Mucosa of rectum (tissue), 2 donors: ENCODE data around the gene HSD17B11.
A peak's percentile ranks its signal among the peaks of the same experiment; 100 is the strongest.
"Not testable (repeated sequence)": the region's sequence is repeated elsewhere in the genome, so short reads cannot be mapped to it uniquely, and the experiment has no call there.

ENCODE experiments used
- H3K27ac ChIP-seq, 2 donors: one replicate each; pipeline ENCODE4 v1.7.0; 2013; ENCODE audit warnings: inconsistent platforms in 2 of 2, low read depth in 2 of 2, low read length in 2 of 2
- H3K27me3 ChIP-seq, 2 donors: one replicate each; pipeline ENCODE4 v1.7.0; 2013; ENCODE audit warnings: low read length in 2 of 2; ENCODE audit not compliant: control insufficient read depth in 2 of 2, insufficient read depth in 2 of 2
- H3K36me3 ChIP-seq, 2 donors: one replicate each; pipeline ENCODE4 v1.7.0; 2013; ENCODE audit warnings: low read length in 2 of 2; ENCODE audit not compliant: control insufficient read depth in 2 of 2, insufficient read depth in 2 of 2
- H3K4me1 ChIP-seq, 2 donors: one replicate each; pipeline ENCODE4 v1.7.0; 2013; ENCODE audit warnings: low read length in 2 of 2, mild to moderate bottlenecking in 1 of 2; ENCODE audit not compliant: control insufficient read depth in 2 of 2, insufficient read depth in 2 of 2
- H3K4me3 ChIP-seq, 2 donors: one replicate each; pipeline ENCODE4 v1.7.0; 2013; ENCODE audit warnings: low read length in 2 of 2
- H3K9ac ChIP-seq, 2 donors: one replicate each; pipeline ENCODE4 v1.7.0; 2013; ENCODE audit warnings: low read length in 2 of 2, low read depth in 1 of 2, mild to moderate bottlenecking in 1 of 2
- H3K9me3 ChIP-seq, 2 donors: one replicate each; pipeline ENCODE4 v1.7.0; 2013; ENCODE audit warnings: low read length in 2 of 2; ENCODE audit not compliant: control insufficient read depth in 2 of 2
- donor health status: healthy.
- donor health status: Normal muscosa, but diverticular disease.

The HSD17B11 gene

DNA sequence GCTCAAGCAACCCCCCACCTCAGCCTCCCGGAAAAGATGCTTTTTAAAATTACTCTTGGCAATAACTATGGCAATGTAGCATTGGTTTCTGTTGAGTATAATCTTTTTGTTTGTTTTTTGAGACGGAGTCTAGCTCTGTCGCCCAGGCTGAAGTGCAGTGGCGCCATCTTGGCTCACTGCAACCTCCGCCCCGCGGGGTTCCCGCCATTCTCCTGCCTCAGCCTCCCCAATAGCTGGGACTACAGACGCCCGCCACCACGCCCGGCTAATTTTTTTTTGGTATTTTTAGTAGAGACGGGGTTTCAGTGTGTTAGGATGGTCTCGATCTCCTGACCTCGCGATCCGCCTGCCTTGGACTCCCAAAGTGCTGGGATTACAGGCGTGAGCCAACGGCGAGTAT is 933 bp downstream of the HSD17B11 start:
- Histone ChIP-seq H3K4me3 (peak overlapping the region; percentile 84 to 99), H3K4me1 (peaks cover 4 to 15% of the 10 kb centered on the region in 2 donors), H3K27ac (peak overlapping the region; percentile 89 to 95), H3K9ac (peak overlapping the region; percentile 92 to 97)
- H3K36me3 ChIP-seq, H3K27me3 ChIP-seq, H3K9me3 ChIP-seq: not testable (repeated sequence)

DNA sequence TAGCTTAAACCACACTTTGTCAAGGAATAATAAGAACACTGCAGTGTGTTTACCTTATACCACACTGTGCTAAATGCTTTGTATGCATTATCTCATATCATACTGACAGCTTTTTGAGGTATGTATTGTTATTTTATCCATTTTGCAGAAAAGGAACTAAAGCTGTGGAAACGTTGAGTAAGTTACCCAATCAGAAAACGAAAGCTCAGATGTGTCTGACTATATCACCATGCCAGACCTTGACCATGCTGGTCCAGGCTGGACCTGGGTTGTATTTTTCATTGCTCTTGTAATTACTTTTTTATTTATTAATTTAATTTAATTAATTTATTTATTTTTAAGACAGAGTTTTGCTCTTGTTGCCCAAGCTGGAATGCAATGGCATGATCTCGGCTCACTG is 2.1 kb downstream of the HSD17B11 start:
- Histone ChIP-seq H3K4me3 (peak overlapping the region; percentile 84 to 99), H3K4me1 (peaks cover 4 to 17% of the 10 kb centered on the region in 2 donors), H3K27ac (peak overlapping the region in 1 of 2 donors; percentile 25), H3K9ac (peak overlapping the region in 1 of 2 donors; percentile 29), H3K27me3 (no peaks in the 10 kb centered on the region), H3K36me3 (no peaks in the 10 kb centered on the region), H3K9me3 (no peaks in the 10 kb centered on the region)

DNA sequence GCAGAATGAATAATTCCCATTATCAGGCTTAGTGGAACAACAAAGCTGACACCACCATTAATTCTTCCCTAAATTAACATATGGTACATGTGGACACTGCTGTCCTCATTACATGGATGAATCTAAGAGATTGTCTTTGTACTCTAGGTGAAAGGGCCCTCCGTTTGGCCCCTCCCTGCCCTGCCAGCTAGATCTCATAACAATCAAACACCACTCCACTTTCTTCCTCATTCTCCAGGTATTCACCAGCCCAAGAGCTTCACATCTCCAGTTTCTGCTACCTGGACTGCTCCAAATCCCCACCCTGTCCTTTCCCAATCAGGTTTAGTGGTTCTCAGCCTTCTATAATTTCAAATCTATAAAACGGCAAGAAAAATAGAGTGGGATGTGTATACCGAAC is 3.8 kb downstream of the HSD17B11 start:
- H3K4me1 ChIP-seq = peaks cover 4 to 17% of the 10 kb centered on the region in 2 donors
- peaks cover 3 to 10% of the 10 kb centered on the region in 2 donors for H3K36me3 ChIP-seq
- peak overlapping the region in 1 of 2 donors; percentile 9 for H3K9ac ChIP-seq
- H3K27me3 ChIP-seq = no peaks in the 10 kb centered on the region
- peak overlapping the region; percentile 1 to 99 for H3K4me3 ChIP-seq
- H3K9me3 ChIP-seq = no peaks in the 10 kb centered on the region
- peak overlapping the region; percentile 8 to 26 for H3K27ac ChIP-seq

DNA sequence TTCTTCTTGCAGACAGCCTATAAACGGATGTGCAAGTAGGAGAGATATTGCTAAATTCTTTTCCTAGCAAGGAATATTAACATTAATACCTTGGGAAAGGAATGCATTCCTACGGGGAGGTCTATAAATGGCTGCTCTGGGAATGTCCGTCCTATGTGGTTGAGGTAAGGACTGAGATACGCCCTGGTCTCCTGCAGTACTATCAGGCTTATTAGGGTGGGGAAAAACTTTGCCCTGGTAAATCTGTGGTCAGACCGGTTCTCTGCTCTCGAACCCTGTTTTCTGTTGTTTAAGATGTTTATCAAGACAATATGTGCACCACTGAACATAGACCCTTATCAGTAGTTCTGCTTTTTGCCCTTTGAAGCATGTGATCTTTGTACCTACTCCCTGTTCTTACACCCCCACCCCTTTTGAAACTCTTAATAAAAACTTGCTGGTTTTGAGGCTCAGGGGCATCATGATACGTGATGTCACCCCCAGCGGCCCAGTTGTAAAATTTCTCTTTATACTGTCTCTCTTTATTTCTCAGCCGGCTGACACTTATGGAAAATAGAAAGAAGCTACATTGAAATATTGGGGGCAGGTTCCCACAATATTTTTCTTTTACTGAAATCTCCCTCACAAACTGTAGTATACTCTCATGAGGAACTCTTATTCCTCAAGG is 6.4 kb downstream of the HSD17B11 start:
- not testable (repeated sequence) for H3K9me3 ChIP-seq, H3K27me3 ChIP-seq, H3K4me3 ChIP-seq, H3K27ac ChIP-seq, H3K4me1 ChIP-seq, H3K9ac ChIP-seq
- peaks cover 14 to 25% of the 10 kb centered on the region in 2 donors for H3K36me3 ChIP-seq

DNA sequence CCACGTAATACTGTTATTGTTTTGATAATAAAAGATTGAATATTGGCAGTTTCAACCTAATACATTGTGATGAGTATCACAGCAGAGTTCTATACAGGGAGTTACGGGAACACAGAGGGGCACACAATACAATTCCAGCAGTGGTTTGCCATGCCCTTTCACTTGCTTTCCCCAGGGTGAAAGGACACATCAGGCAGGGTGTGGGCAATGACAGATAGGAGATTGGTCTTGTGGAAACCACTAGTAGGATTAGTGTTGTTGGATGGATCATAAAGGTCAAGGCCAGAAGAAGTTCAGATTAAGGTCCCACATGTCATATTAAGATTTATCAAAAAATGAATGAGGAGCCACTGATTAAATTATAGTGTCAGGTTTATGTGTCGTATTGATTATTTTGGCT is 8.1 kb downstream of the HSD17B11 start:
- H3K36me3 ChIP-seq = peaks cover 14 to 25% of the 10 kb centered on the region in 2 donors
- peaks cover 0 to 10% of the 10 kb centered on the region in 2 donors for H3K4me1 ChIP-seq
- no peaks in the 10 kb centered on the region for H3K9me3 ChIP-seq
- no peaks in the 10 kb centered on the region for H3K27me3 ChIP-seq
- H3K9ac ChIP-seq = no peak overlapping the region
- H3K27ac ChIP-seq = no peak overlapping the region
- no peak overlapping the region for H3K4me3 ChIP-seq

DNA sequence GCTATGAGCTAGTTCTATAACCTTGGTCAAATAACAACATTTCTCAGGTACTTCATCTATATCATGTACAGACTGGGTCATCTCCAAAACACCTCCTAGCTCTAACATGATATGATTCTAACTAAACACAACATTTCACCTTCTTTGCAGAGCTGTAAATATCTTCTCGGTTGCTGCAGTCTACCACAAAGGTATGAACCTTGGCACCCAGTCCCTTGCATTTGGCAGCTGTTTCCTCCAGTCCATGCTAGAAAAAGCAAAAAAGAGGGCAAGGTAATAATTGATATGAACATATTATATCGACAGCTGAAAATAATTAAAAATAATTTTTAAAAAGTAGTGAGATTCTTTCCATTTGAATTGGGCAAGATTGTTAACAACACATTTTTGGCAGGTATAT is 8.9 kb downstream of the HSD17B11 start:
- Histone ChIP-seq H3K27me3 (no peaks in the 10 kb centered on the region), H3K36me3 (peaks cover 16 to 31% of the 10 kb centered on the region in 2 donors), H3K4me3 (no peak overlapping the region), H3K9ac (no peak overlapping the region), H3K27ac (no peak overlapping the region), H3K4me1 (peaks cover 0 to 9% of the 10 kb centered on the region in 2 donors), H3K9me3 (no peaks in the 10 kb centered on the region)

DNA sequence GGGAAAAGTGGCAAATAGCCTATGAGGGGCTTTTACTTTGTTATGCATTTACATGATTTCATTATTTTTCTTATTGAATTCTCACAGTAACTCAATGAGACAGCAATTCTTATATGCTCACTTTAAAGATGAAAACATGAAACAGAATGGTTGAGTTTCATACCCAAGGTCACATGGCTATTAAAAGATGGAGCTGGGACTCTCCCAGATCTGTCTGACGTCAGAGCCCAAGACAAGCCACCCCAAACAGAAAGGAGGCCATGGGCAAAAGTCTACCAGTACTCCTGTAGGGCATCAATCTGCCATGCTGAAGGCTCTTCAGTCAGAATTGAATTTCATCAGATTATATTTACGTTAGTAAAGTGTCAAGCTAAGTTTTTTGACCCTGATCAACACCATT is 13.2 kb downstream of the HSD17B11 start:
- peaks cover 0 to 3% of the 10 kb centered on the region in 2 donors for H3K4me1 ChIP-seq
- H3K27me3 ChIP-seq = no peaks in the 10 kb centered on the region
- no peak overlapping the region for H3K27ac ChIP-seq
- no peak overlapping the region for H3K9ac ChIP-seq
- H3K4me3 ChIP-seq = no peak overlapping the region
- H3K9me3 ChIP-seq = no peaks in the 10 kb centered on the region
- peaks cover 29 to 46% of the 10 kb centered on the region in 2 donors for H3K36me3 ChIP-seq

DNA sequence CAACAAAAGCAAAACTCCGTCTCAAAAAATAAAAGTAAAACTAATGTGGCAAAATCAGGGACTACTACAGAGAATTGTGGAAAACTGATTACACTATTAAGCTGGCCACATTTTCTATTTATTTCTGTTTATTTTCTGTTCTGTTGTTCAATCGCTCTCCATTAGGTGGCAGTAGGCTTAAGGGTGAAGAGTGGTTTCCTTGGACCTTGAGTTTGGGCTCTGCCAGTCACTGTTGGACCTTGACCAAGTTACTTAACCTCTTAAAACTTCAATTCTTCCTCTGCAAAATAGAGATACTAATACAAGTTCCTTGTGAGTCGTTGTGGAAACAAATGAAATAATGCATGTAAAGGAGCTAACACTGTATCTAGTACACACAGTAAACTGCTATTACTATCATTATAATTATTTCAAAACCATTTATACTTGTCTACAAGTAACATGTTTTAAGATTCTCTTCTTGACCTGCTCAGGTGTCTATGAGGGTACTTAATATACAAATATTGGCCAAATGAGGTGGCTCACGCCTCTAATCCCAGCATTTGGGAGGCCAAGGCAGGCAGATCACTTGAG is 15.2 kb downstream of the HSD17B11 start:
- H3K27me3 ChIP-seq = no peaks in the 10 kb centered on the region
- peaks cover 0 to 3% of the 10 kb centered on the region in 2 donors for H3K4me1 ChIP-seq
- H3K36me3 ChIP-seq = peaks cover 31 to 46% of the 10 kb centered on the region in 2 donors
- H3K4me3 ChIP-seq = no peak overlapping the region
- H3K9me3 ChIP-seq = no peaks in the 10 kb centered on the region
- H3K9ac ChIP-seq = no peak overlapping the region
- no peak overlapping the region for H3K27ac ChIP-seq

DNA sequence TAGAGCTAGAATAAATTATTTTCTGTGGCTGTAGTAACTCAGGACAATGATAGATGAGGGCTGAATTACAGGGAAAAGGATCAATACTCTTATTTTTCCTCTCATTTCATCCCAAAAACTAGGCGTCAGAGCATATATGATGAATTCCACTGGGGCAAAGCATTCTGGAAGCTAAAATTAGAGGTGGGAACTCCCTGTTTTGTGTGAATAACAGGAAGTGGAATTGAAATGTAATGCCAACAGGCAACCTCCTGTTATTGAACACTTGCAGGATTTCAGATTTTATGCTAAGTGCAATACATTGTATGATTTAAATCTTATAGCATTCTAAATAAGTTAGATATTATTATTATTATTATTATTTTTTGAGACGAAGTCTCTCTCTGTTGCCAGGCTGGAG is 20.9 kb downstream of the HSD17B11 start:
- no peaks in the 10 kb centered on the region for H3K27me3 ChIP-seq
- no peak overlapping the region for H3K4me3 ChIP-seq
- no peak overlapping the region for H3K9ac ChIP-seq
- H3K9me3 ChIP-seq = no peaks in the 10 kb centered on the region
- H3K36me3 ChIP-seq = peaks cover 49 to 62% of the 10 kb centered on the region in 2 donors
- H3K27ac ChIP-seq = no peak overlapping the region
- no peaks in the 10 kb centered on the region for H3K4me1 ChIP-seq

DNA sequence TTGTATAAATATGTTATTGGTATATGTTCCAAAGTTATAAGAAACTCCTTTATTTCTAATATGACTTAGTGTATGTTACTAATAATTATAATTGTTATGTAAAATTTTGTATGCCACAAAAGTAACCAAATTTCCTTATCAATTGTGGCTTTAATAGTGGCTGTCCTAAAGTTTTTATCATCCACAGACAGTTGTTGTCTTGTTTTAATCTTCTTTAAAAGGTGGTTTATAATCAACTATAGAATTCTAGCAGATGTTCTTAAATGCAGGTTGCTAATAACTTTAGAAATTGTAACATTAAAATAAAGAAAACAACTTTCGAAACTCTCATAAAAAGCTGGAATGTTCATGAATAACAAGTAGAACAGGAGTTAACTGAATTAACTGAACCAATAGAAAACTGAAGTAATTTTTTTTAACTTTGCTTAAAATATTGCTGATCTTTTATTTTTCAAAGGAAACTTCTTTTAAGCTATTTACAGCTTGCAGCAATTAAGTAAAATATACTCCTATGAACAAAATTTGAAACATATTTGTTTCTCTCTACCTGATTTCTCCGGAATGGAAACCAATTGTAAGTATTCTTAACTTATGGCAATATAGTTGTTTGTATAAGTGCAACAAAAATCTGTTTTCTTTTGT is 24.3 kb downstream of the HSD17B11 start:
- Histone ChIP-seq H3K9me3 (no peaks in the 10 kb centered on the region), H3K36me3 (peaks cover 55 to 67% of the 10 kb centered on the region in 2 donors), H3K27me3 (no peaks in the 10 kb centered on the region), H3K27ac (no peak overlapping the region), H3K4me1 (no peaks in the 10 kb centered on the region), H3K9ac (no peak overlapping the region), H3K4me3 (no peak overlapping the region)
